HG03378 (cell line): ENCODE results near the gene TPH2.

ENCODE experiments used
- ATAC-seq: cut with Tn5 transposase; IDR thresholded peaks from one replicate; pipeline ENCODE4 v1.9.1; 2021; ENCODE audit warnings: mild to moderate bottlenecking, moderate library complexity; ENCODE audit not compliant: unreplicated experiment

The TPH2 gene

DNA sequence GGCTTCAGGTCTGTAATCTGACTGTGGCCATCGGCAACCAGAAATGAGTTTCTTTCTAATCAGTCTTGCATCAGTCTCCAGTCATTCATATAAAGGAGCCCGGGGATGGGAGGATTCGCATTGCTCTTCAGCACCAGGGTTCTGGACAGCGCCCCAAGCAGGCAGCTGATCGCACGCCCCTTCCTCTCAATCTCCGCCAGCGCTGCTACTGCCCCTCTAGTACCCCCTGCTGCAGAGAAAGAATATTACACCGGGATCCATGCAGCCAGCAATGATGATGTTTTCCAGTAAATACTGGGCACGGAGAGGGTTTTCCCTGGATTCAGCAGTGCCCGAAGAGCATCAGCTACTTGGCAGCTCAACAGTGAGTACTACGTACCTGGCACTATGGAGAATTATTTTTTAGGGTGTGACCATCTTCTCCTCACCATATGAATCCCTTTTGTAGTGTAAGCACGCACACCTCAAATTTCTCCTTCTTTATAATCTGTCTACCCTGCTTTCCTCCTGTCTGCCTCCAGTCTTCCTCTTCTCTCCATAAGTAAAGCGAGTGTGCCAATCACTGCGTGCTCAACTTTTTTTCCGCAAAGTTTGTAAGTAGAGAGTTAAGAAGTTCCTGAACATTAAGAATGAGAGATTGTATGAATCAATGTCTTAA is at the start of gene TPH2:
Gene TPH2, plus strand, starts transcription at position 118 of the 658 bp plus-strand sequence. Its CDS starts 142 bp downstream, at position 260.
- peak; percentile 52 for ATAC-seq

DNA sequence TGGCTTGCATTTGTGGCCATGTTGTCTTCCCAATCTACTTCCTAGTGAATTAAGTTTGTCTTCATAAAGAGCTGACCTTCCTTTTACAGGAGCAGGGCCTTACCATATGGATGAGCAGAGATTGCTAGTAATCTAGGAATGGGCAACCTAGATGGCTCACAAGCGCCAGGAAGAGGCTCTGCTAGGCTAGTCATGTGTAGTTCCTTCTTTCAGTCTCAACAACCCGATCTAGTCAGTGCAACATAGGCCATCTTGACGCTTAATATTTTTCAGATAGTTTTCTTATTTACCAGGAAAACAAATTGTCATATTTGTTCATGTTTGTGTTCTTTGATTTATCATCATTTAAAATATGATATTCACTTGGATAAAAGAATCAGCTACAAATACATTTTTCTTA is 48.2 kb upstream of the TPH2 start:
- ATAC-seq = no peak

DNA sequence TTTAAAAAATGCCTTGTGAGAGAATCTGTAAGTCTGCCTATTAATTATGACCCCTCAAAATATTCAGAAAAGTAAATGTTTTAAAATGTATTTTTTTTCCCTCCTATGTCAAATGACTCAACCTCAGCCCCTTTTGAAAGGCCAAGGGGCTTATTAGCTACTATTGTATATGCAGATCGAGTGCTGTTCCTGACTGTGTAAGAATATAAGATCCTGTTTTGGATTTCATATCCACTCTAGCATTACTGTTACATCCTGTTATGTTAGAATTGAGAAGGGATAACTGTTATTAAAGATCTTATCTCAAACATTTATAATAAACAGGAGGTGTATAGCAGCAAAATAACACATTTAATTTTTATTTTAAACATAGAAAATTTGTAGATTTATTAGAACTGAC is 46.6 kb upstream of the TPH2 start:
- no peak for ATAC-seq

DNA sequence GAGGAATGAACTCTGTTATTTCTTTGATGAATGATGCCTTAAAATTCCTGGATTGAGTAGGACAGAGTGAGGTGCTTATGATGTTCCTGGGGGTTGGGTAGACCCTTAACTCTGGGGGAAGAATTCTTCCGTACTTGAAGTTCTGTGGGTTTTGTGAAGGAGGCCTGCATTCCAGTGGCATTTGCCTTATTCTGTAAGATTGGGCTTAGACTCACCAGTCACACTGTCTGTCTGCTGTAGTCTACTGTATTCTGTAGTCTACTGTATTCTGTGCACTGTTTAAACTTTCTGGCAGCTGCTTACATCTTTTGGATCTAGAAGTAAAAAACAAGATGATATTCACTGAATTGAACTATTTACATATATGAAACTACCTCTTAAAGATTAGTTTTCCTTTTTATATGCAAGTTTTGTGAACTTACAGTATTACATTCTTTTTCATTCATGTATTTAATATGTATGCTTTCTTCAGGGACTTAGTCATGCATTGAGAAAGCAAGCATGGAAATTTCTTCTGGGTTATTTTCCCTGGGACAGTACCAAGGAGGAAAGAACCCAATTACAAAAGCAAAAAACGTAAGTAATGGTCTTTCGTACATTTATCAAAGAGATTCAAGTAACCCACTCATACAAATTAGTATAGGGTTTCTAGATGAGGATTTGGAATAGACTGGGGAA is 42.3 kb upstream of the TPH2 start:
- ATAC-seq = no peak

DNA sequence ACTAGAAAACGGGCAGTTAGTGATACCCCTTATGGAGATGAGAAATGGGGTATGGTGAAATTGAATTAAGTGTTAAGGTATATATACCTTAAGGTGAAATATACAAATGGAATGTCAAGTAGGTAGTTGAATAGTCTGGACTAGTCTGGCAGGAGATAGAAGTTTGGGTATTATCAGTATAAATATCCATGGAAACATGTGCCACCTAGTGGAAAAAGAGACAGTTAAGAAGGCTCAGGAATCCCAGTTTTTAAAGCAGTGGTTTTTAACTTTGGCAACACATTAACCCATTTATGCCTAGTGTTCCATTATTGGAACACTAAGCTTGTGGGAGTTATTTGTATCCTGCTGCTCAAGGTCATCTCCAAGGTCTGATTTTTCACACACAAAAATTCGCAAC is 38.6 kb upstream of the TPH2 start:
- no peak for ATAC-seq

DNA sequence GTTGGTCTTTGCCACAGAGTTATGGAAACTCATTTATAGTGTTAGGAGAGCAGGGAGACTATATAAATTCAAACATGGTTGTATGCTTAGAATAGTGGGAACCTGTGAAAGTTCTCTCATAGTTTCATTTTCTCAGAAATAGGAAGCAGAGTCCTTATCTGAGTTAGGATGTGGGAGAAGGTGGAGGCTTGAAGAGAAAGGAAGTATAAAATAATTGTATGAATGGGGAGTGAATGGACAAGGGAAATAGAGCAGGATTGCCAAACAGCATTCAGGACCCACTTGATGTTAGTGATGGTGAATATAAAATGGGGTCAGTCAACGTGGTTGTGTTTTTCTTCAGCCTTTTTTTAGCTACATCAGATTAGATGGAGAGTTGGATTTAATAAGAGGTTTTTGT is 34.0 kb upstream of the TPH2 start:
- no peak for ATAC-seq

DNA sequence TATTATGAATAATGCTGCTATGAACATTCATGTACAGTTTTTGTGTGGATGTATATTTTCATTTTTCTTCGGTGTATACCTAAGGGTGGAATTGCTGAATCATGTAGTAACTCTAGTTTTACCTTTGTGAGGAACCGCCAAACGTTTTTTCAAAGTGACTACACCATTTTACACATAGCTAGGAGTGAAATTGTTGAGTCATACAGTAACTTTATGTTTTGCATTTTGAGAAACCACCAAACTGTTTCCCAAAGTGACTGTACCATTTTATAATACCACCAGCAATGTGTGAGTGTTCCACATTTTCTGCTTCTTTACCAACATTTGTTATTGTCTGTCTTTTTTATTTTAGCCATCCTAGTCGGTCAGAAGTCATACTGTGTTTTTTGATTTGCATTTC is 3.1 kb upstream of the TPH2 start:
- ATAC-seq = peak; percentile 92

DNA sequence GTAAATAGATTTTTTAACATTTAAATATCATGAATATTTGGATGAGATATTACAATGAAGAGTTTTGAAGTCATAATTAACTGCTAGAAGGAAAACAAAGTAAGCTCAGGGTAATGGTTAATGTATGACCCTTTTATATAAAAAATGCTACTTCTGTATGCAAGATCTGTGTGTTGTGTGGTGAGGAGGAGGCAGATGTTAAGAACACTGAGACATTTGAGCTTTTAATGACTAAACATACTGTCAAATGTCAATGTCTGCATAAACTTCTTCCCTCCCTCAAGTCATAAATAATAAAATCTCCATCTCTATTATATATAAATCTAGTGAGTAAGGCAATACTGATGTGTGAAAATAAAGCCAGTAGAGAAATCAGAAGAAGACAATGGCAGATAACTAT is 1.4 kb downstream of the TPH2 start:
- no peak for ATAC-seq

DNA sequence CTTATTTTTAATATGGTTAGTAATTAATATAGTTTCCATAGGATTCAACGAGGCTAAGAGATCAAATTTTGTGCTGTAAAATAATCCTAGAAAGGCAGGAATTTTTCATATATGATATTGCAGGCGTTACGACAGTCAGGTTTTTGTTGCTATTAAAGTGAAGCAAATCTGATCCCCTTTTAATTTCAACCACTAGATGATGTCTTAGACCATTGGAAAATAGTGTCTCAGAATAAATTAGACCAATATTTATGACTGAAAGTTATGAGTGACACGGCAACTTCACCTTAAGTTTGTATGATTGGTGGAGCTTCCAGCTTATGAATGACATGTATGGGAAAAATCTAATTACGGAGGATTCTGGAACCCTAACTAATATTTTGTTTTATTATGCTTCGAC is 2.5 kb downstream of the TPH2 start:
- ATAC-seq = no peak

DNA sequence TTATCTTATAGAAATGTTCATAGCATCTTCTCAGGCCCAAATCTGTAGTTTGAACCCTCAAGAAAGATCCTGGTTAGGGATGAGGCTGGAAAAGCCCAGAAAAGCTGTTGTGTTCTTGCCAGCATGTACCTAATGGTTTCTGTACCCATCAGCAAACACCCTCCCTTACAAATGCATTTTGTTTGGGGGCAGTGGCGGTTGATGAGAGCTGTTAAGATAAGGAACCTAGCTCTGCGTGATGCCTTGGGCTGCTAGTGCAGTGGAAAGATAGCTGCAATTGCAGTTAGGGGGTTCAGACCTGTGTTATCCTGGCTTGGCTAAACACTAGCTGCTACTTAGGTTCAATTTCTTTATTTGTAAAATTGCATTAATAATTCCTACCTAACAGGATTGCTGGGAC is 3.6 kb downstream of the TPH2 start:
- ATAC-seq = no peak

DNA sequence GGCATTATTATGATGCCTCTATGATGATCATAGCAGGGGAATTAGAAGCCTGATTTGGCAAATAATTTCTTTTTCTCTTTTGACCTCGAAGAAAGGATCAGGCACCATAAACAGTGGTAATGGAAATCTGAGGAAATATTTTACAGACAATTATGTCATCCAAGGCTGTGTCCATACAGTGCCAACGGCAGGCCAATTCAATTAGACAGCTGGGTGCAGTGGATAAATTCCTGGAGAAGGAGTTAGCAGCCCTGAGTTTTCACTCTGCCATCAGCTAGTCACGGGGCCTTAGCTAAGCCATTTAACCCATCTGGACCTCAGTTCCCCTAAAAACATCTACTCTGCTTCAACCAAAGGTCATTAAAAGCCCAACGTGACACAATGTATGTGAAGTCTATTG is 4.1 kb downstream of the TPH2 start:
- no peak for ATAC-seq

DNA sequence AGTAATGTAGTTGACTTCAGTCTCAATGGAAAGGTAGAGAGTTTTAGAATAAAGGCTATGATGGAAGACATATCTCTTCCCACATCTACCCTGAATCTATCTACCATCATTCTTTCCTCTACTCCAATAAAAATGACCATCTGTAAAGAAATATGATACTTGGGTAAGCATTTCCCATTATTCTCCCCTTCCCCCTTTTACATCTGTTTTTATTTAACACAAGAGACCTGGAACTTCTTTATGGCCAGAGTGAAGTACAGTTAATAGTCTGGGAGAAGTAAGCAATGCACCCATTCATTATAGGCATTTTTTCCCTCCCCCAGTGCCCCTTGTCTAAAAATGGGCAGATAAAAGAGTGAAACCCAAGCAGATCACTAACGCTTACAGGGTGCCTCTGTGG is 6.5 kb downstream of the TPH2 start:
- ATAC-seq = no peak

DNA sequence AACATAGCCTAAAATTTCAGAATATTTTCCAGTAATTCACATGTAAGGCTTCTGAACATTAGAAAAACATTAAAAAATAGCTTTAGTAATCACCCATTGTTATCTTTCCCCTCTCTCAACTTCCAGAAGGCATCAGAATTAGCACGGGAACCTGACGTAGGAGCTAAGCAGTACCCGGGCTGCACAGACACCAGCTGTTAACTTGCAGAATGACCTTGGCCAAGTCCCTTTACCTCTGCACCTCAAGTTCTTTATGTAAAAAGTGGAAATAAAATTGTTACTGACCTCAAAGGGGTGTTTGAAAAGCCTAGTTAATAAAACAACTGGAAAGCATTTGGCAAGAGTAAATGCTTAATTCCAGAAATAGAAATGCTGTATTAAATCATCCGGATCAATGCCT is 7.2 kb downstream of the TPH2 start:
- no peak for ATAC-seq

DNA sequence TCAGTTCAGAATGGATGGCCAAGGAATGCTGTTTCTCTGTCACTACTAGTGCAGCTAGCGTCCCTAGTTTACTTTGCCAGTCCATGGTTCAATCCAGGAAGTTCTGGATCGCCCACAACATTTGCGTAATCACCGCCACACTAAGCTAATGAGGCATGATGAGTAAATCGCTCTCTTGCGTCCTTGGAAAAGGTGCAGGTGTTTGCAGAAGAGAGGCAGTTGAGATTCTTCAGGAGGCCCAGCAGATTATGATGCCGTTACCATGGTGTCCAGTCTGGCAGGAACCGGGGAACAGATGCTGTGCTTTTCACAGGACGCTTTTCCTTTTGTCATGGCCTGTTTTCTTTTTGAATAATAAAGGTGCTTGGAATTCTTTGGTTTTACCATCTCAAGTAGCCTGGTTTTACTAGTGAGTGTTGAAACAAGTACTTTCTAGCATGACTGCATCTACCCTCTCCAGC is 9.0 kb downstream of the TPH2 start:
- ATAC-seq = no peak

DNA sequence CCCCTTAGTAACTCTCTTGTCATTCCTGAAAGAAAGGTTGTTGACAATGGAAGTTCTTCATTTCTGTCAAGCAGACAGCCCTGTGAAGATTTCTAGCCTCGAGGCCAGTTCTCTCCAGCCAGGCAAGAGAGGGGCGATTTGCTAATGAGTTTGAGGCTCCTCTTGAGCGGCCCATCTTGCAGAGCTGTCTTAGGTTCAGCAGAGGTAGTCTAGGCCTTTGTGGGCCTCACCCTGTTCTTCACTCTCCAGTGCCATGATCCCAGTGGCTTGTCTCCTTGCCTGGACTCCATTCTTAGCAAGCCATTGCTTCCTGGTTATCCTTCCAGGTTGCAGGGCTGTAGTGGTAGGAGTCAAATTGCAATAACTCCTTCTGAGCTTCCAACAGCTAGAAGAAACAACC is 9.7 kb downstream of the TPH2 start:
- ATAC-seq = no peak

DNA sequence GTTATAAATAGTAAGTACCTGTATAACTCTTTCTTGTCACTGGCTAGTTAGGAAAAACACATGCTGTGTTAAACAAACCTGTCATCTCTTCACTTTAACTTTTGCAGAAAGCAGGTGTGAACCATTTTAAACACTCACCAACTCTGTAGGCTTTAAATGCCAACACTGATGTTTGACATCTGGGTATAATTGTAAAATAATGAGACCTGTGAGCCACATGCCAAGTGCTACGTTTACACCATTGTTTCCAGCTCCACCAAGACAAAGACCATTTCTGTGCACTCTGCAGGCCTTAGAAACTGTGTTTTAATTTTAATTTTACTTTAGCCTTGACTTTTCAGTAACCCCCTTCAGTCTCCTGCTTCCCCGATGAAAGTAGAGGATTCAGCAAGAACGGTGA is 11.0 kb downstream of the TPH2 start:
- no peak for ATAC-seq

DNA sequence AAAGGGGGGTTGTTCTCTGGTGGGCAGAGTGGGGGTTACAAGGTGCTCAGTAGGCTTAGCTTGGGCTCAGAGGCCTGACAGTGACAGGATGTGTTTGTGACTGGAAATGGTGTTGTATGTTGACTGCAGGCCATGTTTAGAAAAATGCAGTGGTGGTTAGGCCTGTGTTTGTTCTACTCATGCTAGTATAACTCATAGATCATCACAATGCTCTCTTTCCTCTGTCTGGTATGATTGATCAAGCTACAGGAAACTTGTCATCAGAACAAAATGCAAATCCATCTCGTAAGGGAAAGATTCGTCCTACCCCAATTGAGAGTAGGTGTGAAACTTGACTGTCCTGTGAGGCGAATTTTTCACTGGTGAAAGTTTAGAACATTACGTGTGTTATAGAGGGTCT is 11.8 kb downstream of the TPH2 start:
- no peak for ATAC-seq

DNA sequence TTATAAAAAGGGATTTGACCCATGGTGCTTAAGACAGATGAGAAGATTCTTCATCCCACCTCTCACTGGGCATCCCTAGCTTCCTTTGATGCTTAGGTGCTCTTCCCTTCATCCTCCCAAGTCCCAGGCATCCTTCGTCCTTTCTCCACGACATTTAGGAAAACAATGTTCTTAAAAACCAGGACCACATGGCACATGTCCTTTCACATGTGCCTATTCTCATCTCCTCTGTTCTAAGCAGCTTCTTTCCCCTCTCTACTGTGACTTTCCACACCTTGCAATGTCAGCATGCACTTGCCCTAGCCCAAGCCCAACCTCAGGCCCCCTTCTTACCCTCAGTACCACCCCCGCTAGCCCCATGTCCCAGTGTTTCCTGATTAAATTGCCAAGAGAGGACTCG is 12.2 kb downstream of the TPH2 start:
- ATAC-seq = no peak

DNA sequence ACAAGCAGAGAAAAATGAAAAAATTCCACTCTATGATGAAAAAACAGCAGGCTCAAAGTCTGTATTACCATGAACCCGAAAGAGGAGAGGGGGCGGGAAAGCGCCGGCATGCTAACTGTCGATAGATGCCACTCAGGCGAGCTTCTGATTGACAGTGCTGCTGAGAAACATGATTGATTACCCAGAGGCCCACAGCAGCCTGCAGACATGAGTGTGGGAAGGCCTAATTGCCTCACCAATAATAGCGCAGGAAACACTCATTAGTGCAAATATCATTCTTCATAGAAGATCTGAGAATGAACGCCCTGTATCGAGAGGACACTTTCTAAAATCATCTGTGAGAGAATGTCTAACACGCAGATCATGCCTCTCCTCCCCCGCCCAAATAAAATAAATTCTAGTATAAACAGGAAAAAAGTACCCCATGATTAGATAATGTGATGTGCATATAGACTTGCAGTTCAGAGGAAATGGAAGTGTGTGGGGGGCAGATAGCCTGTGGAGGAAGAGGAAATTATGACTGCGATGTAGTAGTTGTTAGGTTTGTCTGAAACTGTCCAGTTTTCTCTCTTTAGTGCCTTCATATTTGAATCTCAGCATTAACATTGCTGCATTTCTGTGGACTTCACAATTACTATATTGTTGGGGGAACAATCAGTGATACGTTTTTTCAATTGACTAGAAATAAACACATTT is 15.6 kb downstream of the TPH2 start:
- ATAC-seq = no peak

DNA sequence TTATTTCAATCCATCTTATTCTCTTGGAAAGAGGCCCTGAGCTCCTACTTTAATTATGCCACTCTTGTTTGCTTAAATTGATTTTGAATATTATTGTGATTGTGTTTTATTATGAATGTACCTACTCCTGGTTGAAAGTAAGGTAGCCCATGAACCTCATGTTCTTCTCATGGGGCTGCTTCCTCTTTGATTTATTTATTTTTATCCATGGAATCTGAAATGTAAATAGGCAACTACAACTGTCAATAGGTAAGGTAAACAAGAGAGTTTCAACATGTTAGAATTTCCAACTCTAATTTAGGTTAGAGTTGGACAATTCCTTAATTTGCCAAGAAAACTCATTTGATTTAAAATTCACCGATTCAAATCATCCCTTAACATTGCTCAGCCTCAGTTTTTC is 16.2 kb downstream of the TPH2 start:
- ATAC-seq = no peak

DNA sequence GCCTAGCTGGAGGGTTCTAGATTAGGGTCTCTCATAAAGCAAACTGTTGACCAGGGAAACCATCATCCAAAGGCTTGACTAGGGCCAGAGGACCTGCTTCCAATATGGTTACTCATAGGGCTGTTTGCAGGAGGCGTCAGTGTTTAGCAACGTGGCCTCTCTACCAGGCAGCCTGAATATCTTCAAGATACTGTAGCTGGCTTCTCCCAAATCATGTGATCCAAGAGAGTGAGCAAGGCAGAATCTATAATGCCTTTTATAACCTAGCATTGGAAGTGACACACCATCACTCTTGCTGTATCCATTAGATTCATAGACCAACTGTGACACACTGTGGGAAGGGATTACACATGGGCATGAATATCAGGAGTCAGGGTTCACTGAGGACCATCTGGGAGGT is 17.3 kb downstream of the TPH2 start:
- ATAC-seq = no peak

DNA sequence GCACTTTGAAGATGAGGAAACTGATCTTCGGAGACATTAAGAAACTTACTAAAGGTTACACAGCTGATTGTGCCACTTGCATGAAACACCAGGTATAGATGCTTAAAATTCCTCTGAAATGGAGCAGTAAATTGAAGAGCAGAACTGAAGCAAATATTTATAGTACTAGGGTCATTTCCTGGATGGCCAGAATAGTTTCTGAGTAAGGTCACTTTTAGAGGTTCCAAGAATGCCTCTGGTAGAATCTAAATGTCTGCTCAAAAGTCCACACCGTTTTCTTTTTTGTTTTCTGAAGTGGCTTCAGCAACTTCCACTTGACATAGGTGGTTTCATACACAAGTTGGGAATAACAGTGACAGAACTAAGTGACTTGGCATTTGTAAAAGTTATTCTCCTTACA is 19.4 kb downstream of the TPH2 start:
- no peak for ATAC-seq
